ENCODE data around the gene ISL2. TPM values are rescaled to one million over a fixed set of nuclear protein-coding genes. Genes with fewer than 3 reads are reported as not detected.

Gene ISL2
- total and polyA plus RNA-seq, 2 of the 13 experiments (the other 11 are each of a cell fraction or from before 2014, with no cell fraction given): 4.3 to 5.1 TPM

- TF ChIP-seq TRAFD1 (CRISPR knock-in tag; IDR thresholded peaks at IDR 0.05; ENCODE audit: borderline replicate concordance) (no peak), ZNF10 (CRISPR knock-in tag; IDR thresholded peaks at IDR 0.05; ENCODE audit: borderline replicate concordance, low read depth) (no peak), ZNF879 (CRISPR knock-in tag; IDR thresholded peaks at IDR 0.05) (no peak), ELF1 (CRISPR knock-in tag; IDR thresholded peaks at IDR 0.05) (peak; percentile 25; the same call in 1 of the 2 replicates), ATF1 (CRISPR knock-in tag; IDR thresholded peaks at IDR 0.05) (no peak), FOXC1 (CRISPR knock-in tag; IDR thresholded peaks at IDR 0.05; ENCODE audit: borderline replicate concordance) (peak; percentile 74), KAT8 (CRISPR knock-in tag; IDR thresholded peaks at IDR 0.05) (0 out of 2 replicates have a peak, but pooled peaks have one; percentile 13), ZBTB43 (CRISPR knock-in tag; conservative IDR thresholded peaks at IDR 0.05) (no peak; the same call in 1 of the 2 replicates)
Observed at GRCh38 chr15:76345880-76346668, 9.5 kb downstream of the ISL2 start (continued).
